Heart left ventricle (tissue), 13 donors: ENCODE results near the gene AMELX.

Experiments used
- POLR2A ChIP-seq, 2 donors: fragments of 450-650 bp; IDR thresholded peaks; one replicate each; pipeline ENCODE4 v1.6.1; 2017; ENCODE audit warnings: antibody characterized with exemption in 2 of 2, mild to moderate bottlenecking in 2 of 2, moderate library complexity in 2 of 2
- TF ChIP-seq, protein P1 (sequence below), 12 donors: fragments of 200-600 bp; sonication (generic) in 4 of 12; IDR thresholded peaks; one replicate each; pipeline versions ENCODE4 v1.5.0 to v1.8.0; 2018 to 2022; ENCODE audit warnings: antibody characterized with exemption in 12 of 12, mild to moderate bottlenecking in 5 of 12
- donor health status: ischemic (EF 13 %, LVEDD 7.1; RV severe dilation, severe dysfunction).
- donor health status: DM: no; HTN: yes; CAD: no.
- donor health status: DM: no; HTN: no; CAD: no.
- donor health status: ischemic (EF 25% LVEDD 6.9; RV normal size, moderate dysfunction).
- donor health status: ischemic (EF 25% LVEDD 5.7; RV mildly dilated, moderate dysfunction).
- donor health status: ischemic (EF 35%, LVEDD 5.7; RV mildly dilated, moderate dysfunction).
- donor health status: nonischemic (EF 11% LVEDD 7.7; RV severe dilation, severe dysfunction).
- donor health status: DM: yes; HTN: yes; CAD: no.
- donor health status: PGD.
- donor health status: ischemic (EF 29% LVEDD 5.4; RV normal size, mild dysfunction).
- donor health status: nonischemic (EF 23%, LVEDD 6.1; RV moderate dilation, normal function).

GRCh38 chrX:11342673-11343072 is 49.5 kb downstream of the AMELX start:
- TF ChIP-seq, protein P1, sequence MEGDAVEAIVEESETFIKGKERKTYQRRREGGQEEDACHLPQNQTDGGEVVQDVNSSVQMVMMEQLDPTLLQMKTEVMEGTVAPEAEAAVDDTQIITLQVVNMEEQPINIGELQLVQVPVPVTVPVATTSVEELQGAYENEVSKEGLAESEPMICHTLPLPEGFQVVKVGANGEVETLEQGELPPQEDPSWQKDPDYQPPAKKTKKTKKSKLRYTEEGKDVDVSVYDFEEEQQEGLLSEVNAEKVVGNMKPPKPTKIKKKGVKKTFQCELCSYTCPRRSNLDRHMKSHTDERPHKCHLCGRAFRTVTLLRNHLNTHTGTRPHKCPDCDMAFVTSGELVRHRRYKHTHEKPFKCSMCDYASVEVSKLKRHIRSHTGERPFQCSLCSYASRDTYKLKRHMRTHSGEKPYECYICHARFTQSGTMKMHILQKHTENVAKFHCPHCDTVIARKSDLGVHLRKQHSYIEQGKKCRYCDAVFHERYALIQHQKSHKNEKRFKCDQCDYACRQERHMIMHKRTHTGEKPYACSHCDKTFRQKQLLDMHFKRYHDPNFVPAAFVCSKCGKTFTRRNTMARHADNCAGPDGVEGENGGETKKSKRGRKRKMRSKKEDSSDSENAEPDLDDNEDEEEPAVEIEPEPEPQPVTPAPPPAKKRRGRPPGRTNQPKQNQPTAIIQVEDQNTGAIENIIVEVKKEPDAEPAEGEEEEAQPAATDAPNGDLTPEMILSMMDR (IDR thresholded peaks at IDR 0.05) = no peak
- TF ChIP-seq POLR2A (IDR thresholded peaks at IDR 0.05) = no peak
